WTC11 (cell line): Measurements from ENCODE around the gene CALR3. TPM values are rescaled to one million over a fixed set of nuclear protein-coding genes. Genes with fewer than 3 reads are reported as not detected.

Source experiments
- ATAC-seq: fragments of 200-7000 bp; cut with Tn5 transposase; 2 replicates; pipeline ENCODE4 v1.10.0; 2021; ENCODE audit warnings: mild to moderate bottlenecking, moderate library complexity
- CTCF ChIA-PET: fragments of 300-600 bp; sonication (Branson Sonifier 250); formaldehyde crosslinking; loops from one replicate; lab custom pipeline; 2021; ENCODE audit warnings: antibody characterized with exemption; lab: Charles Lee
- POLR2A ChIA-PET: fragments of 350-600 bp; sonication (Branson Sonifier 250); formaldehyde crosslinking; loops from one replicate; lab custom pipeline; 2021; ENCODE audit warnings: antibody characterized with exemption; lab: Charles Lee
- DNase-seq: peaks from one replicate; pipeline ENCODE4 v3.0.0; 2021; ENCODE audit warnings: low spot score
- H3K27ac Mint-ChIP-seq: 2 replicates; pipeline ENCODE4 v1.8.0; 2021; ENCODE audit warnings: mixed read lengths
- H3K27me3 Mint-ChIP-seq: 2 replicates; pipeline ENCODE4 v1.8.0; 2021; ENCODE audit warnings: low read depth, mild to moderate bottlenecking, moderate library complexity, mixed read lengths
- H3K36me3 Mint-ChIP-seq: 2 replicates; pipeline ENCODE4 v1.8.0; 2021; ENCODE audit warnings: mixed read lengths
- H3K4me1 Mint-ChIP-seq: 2 replicates; pipeline ENCODE4 v1.8.0; 2022; ENCODE audit warnings: mixed read lengths
- H3K4me3 Mint-ChIP-seq: 2 replicates; pipeline ENCODE4 v1.8.0; 2021; ENCODE audit warnings: mild to moderate bottlenecking, moderate library complexity, mixed read lengths
- H3K9me3 Mint-ChIP-seq: 2 replicates; pipeline ENCODE4 v1.8.0; 2021; ENCODE audit warnings: mixed read lengths
- ATF1 ChIP-seq: sonication (generic); formaldehyde crosslinking; IDR thresholded peaks from 2 replicates; pipeline ENCODE4 v1.8.1; 2023; ENCODE audit warnings: mild to moderate bottlenecking, moderate library complexity, missing genetic modification reagents
- CREB1 ChIP-seq: sonication (generic); formaldehyde crosslinking; IDR thresholded peaks from 2 replicates; pipeline ENCODE4 v1.8.0; 2023; ENCODE audit warnings: mild to moderate bottlenecking, missing genetic modification reagents
- ELF4 ChIP-seq: sonication (generic); formaldehyde crosslinking; IDR thresholded peaks from 2 replicates; pipeline ENCODE4 v1.8.1; 2022; ENCODE audit warnings: low read depth, mild to moderate bottlenecking, moderate library complexity, missing genetic modification reagents
- FOXJ3 ChIP-seq: sonication (generic); formaldehyde crosslinking; IDR thresholded peaks from 2 replicates; pipeline ENCODE4 v1.9.0; 2021; ENCODE audit warnings: missing genetic modification reagents, mild to moderate bottlenecking, borderline replicate concordance
- FOXP1 ChIP-seq: sonication (generic); formaldehyde crosslinking; IDR thresholded peaks from 2 replicates; pipeline ENCODE4 v1.8.0; 2022; ENCODE audit warnings: missing genetic modification reagents, mild to moderate bottlenecking, moderate library complexity, borderline replicate concordance
- HMGA2 ChIP-seq: fragments of 250-450 bp; sonication (Bioruptor Pico); IDR thresholded peaks from 2 replicates; pipeline ENCODE4 v1.4.0; 2021; ENCODE audit warnings: mild to moderate bottlenecking, moderate library complexity
- KAT7 ChIP-seq: sonication (generic); formaldehyde crosslinking; IDR thresholded peaks from 2 replicates; pipeline ENCODE4 v1.8.1; 2023; ENCODE audit warnings: missing genetic modification reagents, mild to moderate bottlenecking, borderline replicate concordance
- MYBL2 ChIP-seq: sonication (generic); formaldehyde crosslinking; IDR thresholded peaks from 2 replicates; pipeline ENCODE4 v1.8.1; 2023; ENCODE audit warnings: mild to moderate bottlenecking, moderate library complexity, missing genetic modification reagents
- NFATC4 ChIP-seq: fragments of 250-450 bp; sonication (Bioruptor Pico); IDR thresholded peaks from 2 replicates; pipeline ENCODE4 v1.9.0; 2021; ENCODE audit warnings: mild to moderate bottlenecking
- NR1H2 ChIP-seq: sonication (generic); formaldehyde crosslinking; IDR thresholded peaks from 2 replicates; pipeline ENCODE4 v1.9.0; 2021; ENCODE audit warnings: mild to moderate bottlenecking, moderate library complexity, missing genetic modification reagents
- PRRX2 ChIP-seq: fragments of 250-450 bp; sonication (Bioruptor Pico); IDR thresholded peaks from 2 replicates; pipeline ENCODE4 v1.8.0; 2021; ENCODE audit warnings: mild to moderate bottlenecking
- RORB ChIP-seq: fragments of 250-450 bp; sonication (Bioruptor Pico); IDR thresholded peaks from 2 replicates; pipeline ENCODE4 v1.9.0; 2021; ENCODE audit warnings: mild to moderate bottlenecking
- SP1 ChIP-seq: sonication (generic); formaldehyde crosslinking; conservative IDR thresholded peaks from 2 replicates; pipeline ENCODE4 v1.8.1; 2022; ENCODE audit warnings: missing genetic modification reagents
- ZBTB21 ChIP-seq: sonication (generic); formaldehyde crosslinking; IDR thresholded peaks from 2 replicates; pipeline ENCODE4 v1.8.1; 2023; ENCODE audit warnings: mild to moderate bottlenecking, missing genetic modification reagents, borderline replicate concordance
- ZNF219 ChIP-seq: sonication (generic); formaldehyde crosslinking; IDR thresholded peaks from 2 replicates; pipeline ENCODE4 v1.8.0; 2023; ENCODE audit warnings: missing genetic modification reagents, mild to moderate bottlenecking, borderline replicate concordance
- total RNA-seq: library from RNA; stranded (reverse); gene quantifications from 3 replicates; pipeline ENCODE4 v1.2.3, GENCODE V29; 2021
- TF ChIP-seq, protein P1 (sequence below): sonication (generic); formaldehyde crosslinking; IDR thresholded peaks from 2 replicates; pipeline ENCODE4 v1.8.0; 2022; ENCODE audit warnings: mild to moderate bottlenecking, missing genetic modification reagents
- TF ChIP-seq, protein P2 (sequence below): sonication (generic); formaldehyde crosslinking; IDR thresholded peaks from 2 replicates; pipeline ENCODE4 v1.8.1; 2023; ENCODE audit warnings: mild to moderate bottlenecking, moderate library complexity, missing genetic modification reagents
- TF ChIP-seq, protein P3 (sequence below): sonication (generic); formaldehyde crosslinking; IDR thresholded peaks from 2 replicates; pipeline ENCODE4 v1.8.0; 2022; ENCODE audit warnings: missing genetic modification reagents
- TF ChIP-seq, protein P4 (sequence below): sonication (generic); formaldehyde crosslinking; IDR thresholded peaks from 2 replicates; pipeline ENCODE4 v1.8.0; 2023; ENCODE audit warnings: missing genetic modification reagents, mild to moderate bottlenecking, borderline replicate concordance
- TF ChIP-seq, protein P5 (sequence below): sonication (generic); formaldehyde crosslinking; IDR thresholded peaks from 2 replicates; pipeline ENCODE4 v1.8.0; 2022; ENCODE audit warnings: mild to moderate bottlenecking, missing genetic modification reagents

The CALR3 gene
- total RNA-seq, 1 experiment from 2014 or later, result 0.87 TPM

DNA sequence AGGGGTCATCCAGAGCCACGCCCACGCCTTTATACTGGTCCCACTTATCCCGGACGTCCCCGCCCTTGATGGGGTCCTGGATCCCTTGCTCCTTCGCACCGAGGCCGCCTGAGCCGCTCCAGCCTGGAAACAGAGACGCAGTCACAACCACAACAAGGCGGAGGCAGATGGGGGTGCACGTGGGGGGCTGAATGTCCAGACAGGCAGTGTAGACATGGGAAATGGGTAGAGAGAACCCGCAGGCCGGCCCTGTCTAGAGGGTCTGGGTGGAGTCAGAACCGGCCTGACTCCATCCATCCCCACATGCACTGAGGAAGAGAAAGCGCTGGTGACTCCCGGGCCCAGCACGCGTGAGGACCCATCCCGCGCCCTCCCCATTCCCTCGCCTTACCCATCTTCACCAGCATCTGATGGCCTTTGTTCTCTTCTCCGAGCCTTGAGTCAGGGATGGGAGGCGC, 23.3 kb upstream of the CALR3 start:
- Mint-ChIP-seq H3K4me3 (no peak overlapping the region), H3K27me3 (no peaks in the 10 kb centered on the region), H3K4me1 (no peaks in the 10 kb centered on the region), H3K27ac (0 out of 2 replicates have a peak overlapping the region, but pooled peaks have one; percentile 53), H3K9me3 (no peaks in the 10 kb centered on the region), H3K36me3 (peaks cover 57% of the 10 kb centered on the region)
- DNase-seq, result no peak
- ATAC-seq, result no peak
- POLR2A ChIA-PET, result interaction anchor here (0.5 kb wide), 1 partner anchor 120 kb away, joined by 3 read pairs; no protein-coding TSS in a partner anchor
- TF ChIP-seq, protein P1, sequence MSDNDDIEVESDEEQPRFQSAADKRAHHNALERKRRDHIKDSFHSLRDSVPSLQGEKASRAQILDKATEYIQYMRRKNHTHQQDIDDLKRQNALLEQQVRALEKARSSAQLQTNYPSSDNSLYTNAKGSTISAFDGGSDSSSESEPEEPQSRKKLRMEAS, result no peak
- TF ChIP-seq ZNF219 (no peak), NFATC4 (CRISPR knock-in tag) (no peak), PRRX2 (CRISPR knock-in tag) (no peak), ELF4 (no peak), CREB1 (CRISPR knock-in tag) (no peak), ZBTB21 (CRISPR knock-in tag) (no peak), KAT7 (CRISPR knock-in tag) (no peak), SP1 (CRISPR knock-in tag) (no peak), NR1H2 (CRISPR knock-in tag) (no peak), FOXP1 (CRISPR knock-in tag) (no peak), ATF1 (no peak)
- TF ChIP-seq, protein P2, sequence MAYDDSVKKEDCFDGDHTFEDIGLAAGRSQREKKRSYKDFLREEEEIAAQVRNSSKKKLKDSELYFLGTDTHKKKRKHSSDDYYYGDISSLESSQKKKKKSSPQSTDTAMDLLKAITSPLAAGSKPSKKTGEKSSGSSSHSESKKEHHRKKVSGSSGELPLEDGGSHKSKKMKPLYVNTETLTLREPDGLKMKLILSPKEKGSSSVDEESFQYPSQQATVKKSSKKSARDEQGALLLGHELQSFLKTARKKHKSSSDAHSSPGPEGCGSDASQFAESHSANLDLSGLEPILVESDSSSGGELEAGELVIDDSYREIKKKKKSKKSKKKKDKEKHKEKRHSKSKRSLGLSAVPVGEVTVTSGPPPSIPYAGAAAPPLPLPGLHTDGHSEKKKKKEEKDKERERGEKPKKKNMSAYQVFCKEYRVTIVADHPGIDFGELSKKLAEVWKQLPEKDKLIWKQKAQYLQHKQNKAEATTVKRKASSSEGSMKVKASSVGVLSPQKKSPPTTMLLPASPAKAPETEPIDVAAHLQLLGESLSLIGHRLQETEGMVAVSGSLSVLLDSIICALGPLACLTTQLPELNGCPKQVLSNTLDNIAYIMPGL (CRISPR knock-in tag), result no peak
- TF ChIP-seq, protein P3, sequence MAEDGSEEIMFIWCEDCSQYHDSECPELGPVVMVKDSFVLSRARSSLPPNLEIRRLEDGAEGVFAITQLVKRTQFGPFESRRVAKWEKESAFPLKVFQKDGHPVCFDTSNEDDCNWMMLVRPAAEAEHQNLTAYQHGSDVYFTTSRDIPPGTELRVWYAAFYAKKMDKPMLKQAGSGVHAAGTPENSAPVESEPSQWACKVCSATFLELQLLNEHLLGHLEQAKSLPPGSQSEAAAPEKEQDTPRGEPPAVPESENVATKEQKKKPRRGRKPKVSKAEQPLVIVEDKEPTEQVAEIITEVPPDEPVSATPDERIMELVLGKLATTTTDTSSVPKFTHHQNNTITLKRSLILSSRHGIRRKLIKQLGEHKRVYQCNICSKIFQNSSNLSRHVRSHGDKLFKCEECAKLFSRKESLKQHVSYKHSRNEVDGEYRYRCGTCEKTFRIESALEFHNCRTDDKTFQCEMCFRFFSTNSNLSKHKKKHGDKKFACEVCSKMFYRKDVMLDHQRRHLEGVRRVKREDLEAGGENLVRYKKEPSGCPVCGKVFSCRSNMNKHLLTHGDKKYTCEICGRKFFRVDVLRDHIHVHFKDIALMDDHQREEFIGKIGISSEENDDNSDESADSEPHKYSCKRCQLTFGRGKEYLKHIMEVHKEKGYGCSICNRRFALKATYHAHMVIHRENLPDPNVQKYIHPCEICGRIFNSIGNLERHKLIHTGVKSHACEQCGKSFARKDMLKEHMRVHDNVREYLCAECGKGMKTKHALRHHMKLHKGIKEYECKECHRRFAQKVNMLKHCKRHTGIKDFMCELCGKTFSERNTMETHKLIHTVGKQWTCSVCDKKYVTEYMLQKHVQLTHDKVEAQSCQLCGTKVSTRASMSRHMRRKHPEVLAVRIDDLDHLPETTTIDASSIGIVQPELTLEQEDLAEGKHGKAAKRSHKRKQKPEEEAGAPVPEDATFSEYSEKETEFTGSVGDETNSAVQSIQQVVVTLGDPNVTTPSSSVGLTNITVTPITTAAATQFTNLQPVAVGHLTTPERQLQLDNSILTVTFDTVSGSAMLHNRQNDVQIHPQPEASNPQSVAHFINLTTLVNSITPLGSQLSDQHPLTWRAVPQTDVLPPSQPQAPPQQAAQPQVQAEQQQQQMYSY (CRISPR knock-in tag), result no peak
- CTCF ChIA-PET, result interaction anchor here (0.6 to 1.5 kb wide), 4 partner anchors 9 to 656 kb away, joined by 3 to 8 read pairs (median 3); no protein-coding TSS in a partner anchor

DNA sequence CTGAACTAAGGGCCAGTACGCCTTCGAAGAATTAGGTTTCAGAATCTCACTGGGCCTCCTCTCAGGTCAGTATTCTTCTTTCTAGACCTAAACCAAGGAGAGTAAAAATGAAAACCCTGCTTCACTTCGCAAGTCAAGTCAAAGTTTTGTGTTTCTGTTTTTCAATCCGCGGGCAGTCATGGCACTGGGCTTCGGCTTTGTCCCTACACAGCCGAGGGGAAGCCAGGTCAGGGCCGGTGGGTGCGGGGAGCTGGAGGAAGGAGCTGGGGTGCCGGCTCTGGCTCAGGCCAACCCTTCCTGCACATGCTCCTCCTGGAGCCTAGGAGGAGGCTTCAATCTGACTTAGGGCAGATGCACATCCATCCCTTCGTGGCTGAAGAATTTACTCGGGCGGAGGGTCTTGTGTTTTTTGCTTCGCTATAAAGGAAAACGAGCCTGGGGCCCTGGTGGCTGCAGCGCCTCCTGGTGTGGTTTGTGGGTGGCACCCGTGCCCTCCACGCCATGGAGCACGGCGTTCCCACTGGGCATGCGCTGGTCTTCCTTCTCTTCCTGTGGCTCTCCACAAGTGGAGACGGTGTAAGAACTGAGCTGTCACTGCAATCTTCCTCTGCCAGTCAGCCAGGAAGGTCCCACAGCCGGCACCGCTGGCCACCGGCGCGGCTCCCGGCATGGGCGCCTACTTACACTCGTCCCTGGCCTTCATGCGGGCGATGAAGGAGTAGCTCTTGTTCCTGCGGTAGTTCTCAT, 22.7 kb upstream of the CALR3 start:
- H3K9me3 Mint-ChIP-seq, result no peaks in the 10 kb centered on the region
- H3K27me3 Mint-ChIP-seq, result no peaks in the 10 kb centered on the region
- ChIA-PET POLR2A (interaction anchor here (0.5 to 0.8 kb wide), 2 partner anchors 16 to 119 kb away, joined by 3 read pairs; no protein-coding TSS in a partner anchor), CTCF (interaction anchor here (0.6 to 1.5 kb wide), 4 partner anchors 9 to 656 kb away, joined by 3 to 8 read pairs (median 3); no protein-coding TSS in a partner anchor)
- no peaks in the 10 kb centered on the region for H3K4me1 Mint-ChIP-seq
- ATAC-seq, result no peak
- peaks cover 51% of the 10 kb centered on the region for H3K36me3 Mint-ChIP-seq
- no peak overlapping the region for H3K4me3 Mint-ChIP-seq
- DNase-seq, result no peak
- no peak overlapping the region for H3K27ac Mint-ChIP-seq
- no peak for TF ChIP-seq NFATC4 (CRISPR knock-in tag)
- no peak for TF ChIP-seq HMGA2
- no peak for TF ChIP-seq NR1H2 (CRISPR knock-in tag)
- TF ChIP-seq, protein P2 (CRISPR knock-in tag), result no peak
- TF ChIP-seq, protein P4, sequence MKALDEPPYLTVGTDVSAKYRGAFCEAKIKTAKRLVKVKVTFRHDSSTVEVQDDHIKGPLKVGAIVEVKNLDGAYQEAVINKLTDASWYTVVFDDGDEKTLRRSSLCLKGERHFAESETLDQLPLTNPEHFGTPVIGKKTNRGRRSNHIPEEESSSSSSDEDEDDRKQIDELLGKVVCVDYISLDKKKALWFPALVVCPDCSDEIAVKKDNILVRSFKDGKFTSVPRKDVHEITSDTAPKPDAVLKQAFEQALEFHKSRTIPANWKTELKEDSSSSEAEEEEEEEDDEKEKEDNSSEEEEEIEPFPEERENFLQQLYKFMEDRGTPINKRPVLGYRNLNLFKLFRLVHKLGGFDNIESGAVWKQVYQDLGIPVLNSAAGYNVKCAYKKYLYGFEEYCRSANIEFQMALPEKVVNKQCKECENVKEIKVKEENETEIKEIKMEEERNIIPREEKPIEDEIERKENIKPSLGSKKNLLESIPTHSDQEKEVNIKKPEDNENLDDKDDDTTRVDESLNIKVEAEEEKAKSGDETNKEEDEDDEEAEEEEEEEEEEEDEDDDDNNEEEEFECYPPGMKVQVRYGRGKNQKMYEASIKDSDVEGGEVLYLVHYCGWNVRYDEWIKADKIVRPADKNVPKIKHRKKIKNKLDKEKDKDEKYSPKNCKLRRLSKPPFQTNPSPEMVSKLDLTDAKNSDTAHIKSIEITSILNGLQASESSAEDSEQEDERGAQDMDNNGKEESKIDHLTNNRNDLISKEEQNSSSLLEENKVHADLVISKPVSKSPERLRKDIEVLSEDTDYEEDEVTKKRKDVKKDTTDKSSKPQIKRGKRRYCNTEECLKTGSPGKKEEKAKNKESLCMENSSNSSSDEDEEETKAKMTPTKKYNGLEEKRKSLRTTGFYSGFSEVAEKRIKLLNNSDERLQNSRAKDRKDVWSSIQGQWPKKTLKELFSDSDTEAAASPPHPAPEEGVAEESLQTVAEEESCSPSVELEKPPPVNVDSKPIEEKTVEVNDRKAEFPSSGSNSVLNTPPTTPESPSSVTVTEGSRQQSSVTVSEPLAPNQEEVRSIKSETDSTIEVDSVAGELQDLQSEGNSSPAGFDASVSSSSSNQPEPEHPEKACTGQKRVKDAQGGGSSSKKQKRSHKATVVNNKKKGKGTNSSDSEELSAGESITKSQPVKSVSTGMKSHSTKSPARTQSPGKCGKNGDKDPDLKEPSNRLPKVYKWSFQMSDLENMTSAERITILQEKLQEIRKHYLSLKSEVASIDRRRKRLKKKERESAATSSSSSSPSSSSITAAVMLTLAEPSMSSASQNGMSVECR (CRISPR knock-in tag), result no peak
- TF ChIP-seq, protein P5, sequence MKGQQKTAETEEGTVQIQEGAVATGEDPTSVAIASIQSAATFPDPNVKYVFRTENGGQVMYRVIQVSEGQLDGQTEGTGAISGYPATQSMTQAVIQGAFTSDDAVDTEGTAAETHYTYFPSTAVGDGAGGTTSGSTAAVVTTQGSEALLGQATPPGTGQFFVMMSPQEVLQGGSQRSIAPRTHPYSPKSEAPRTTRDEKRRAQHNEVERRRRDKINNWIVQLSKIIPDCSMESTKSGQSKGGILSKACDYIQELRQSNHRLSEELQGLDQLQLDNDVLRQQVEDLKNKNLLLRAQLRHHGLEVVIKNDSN (CRISPR knock-in tag), result no peak
- no peak for TF ChIP-seq MYBL2
- TF ChIP-seq FOXJ3, result no peak
- no peak for TF ChIP-seq RORB (CRISPR knock-in tag)
